ENCODE measurements around the gene ZNF124. TPM values are rescaled to one million over a fixed set of nuclear protein-coding genes. Genes with fewer than 3 reads are reported as not detected.
A peak's percentile ranks its signal among the peaks of the same experiment; 100 is the strongest.

ZNF124 gene
- total RNA-seq, 4 donors from 2014 or later = 47.6 to 75.0 (median 62.4) TPM

GRCh38 chr1:247212012-247212411 is 40.2 kb upstream of the ZNF124 start:
- Histone ChIP-seq H3K4me3 (replicated peaks in 1 of 3) (no peak overlapping the region), H3K4me1 (peaks cover 9 to 22% of the 10 kb centered on the region in 2 donors), H3K36me3 (no peaks in the 10 kb centered on the region), H3K9me3 (no peaks in the 10 kb centered on the region), H3K27me3 (no peaks in the 10 kb centered on the region), H3K27ac (no peak overlapping the region)
- no peak for TF ChIP-seq POLR2A (IDR thresholded peaks at IDR 0.05)
- no peak for TF ChIP-seq CTCF (IDR thresholded peaks at IDR 0.05)
- WGBS, 2 donors = 77 to 86% methylated on average over 5 of the region's 5 CpGs
- intact Hi-C loops (cut with DNase I) = no loop called here
- no peak for DNase-seq

GRCh38 chr1:247211339-247211738 is 39.5 kb upstream of the ZNF124 start:
- no peaks in the 10 kb centered on the region for H3K27me3 ChIP-seq
- peaks cover 9 to 22% of the 10 kb centered on the region in 2 donors for H3K4me1 ChIP-seq
- H3K27ac ChIP-seq = peak overlapping the region; percentile 25 to 88 (median 45)
- DNase-seq = no peak
- TF ChIP-seq POLR2A (IDR thresholded peaks at IDR 0.05) (no peak), CTCF (IDR thresholded peaks at IDR 0.05) (no peak)
- no peaks in the 10 kb centered on the region for H3K9me3 ChIP-seq
- no peaks in the 10 kb centered on the region for H3K36me3 ChIP-seq
- H3K4me3 ChIP-seq (replicated peaks in 1 of 3) = no peak overlapping the region
- intact Hi-C loops (cut with DNase I) = no loop called here
- 48 to 71% methylated on average over 7 of the region's 7 CpGs for WGBS, 2 donors

- Histone ChIP-seq H3K27ac (peak overlapping the region; percentile 65 to 88 (median 67)), H3K36me3 (no peaks in the 10 kb centered on the region), H3K9me3 (no peaks in the 10 kb centered on the region), H3K4me1 (peaks cover 9 to 22% of the 10 kb centered on the region in 2 donors), H3K4me3 (replicated peaks in 1 of 3) (peak overlapping the region; percentile 82 to 97 (median 97)), H3K27me3 (no peaks in the 10 kb centered on the region)
- 0 to 1% methylated on average over 24 to 33 of the region's 49 CpGs for WGBS, 2 donors
- intact Hi-C loops (cut with DNase I) = no loop called here
- peak in 1 of 2 donors; percentile 85 for TF ChIP-seq POLR2A (IDR thresholded peaks at IDR 0.05)
- TF ChIP-seq CTCF (IDR thresholded peaks at IDR 0.05) = no peak
- DNase-seq = peak; percentile 99
Observed at GRCh38 chr1:247210376-247211117, 38.7 kb upstream of the ZNF124 start.

- Histone ChIP-seq H3K36me3 (no peaks in the 10 kb centered on the region), H3K9me3 (no peaks in the 10 kb centered on the region), H3K27me3 (no peaks in the 10 kb centered on the region), H3K4me1 (peaks cover 9 to 22% of the 10 kb centered on the region in 2 donors), H3K4me3 (replicated peaks in 1 of 3) (peak overlapping the region; percentile 82 to 97 (median 97)), H3K27ac (peak overlapping the region in 2 of 3 donors; percentile 67 to 88)
- no peak for DNase-seq
- WGBS, 2 donors = 3 to 11% methylated on average over 5 of the region's 5 CpGs
- TF ChIP-seq POLR2A (IDR thresholded peaks at IDR 0.05) (no peak), CTCF (IDR thresholded peaks at IDR 0.05) (no peak)
- intact Hi-C loops (cut with DNase I) = no loop called here
Observed at GRCh38 chr1:247210062-247210375, 38.2 kb upstream of the ZNF124 start.

- Histone ChIP-seq H3K27ac (no peak overlapping the region), H3K27me3 (no peaks in the 10 kb centered on the region), H3K4me3 (replicated peaks in 1 of 3) (peak overlapping the region in 1 of 3 donors; percentile 97), H3K36me3 (no peaks in the 10 kb centered on the region), H3K4me1 (peaks cover 9 to 22% of the 10 kb centered on the region in 2 donors), H3K9me3 (no peaks in the 10 kb centered on the region)
- no peak for DNase-seq
- 46 to 67% methylated on average over 2 of the region's 2 CpGs for WGBS, 2 donors
- intact Hi-C loops (cut with DNase I) = loop anchor here (10.0 kb wide), 1 partner anchor 125 kb away; the partner anchor contains the start of gene ZNF496
- TF ChIP-seq CTCF (IDR thresholded peaks at IDR 0.05) = no peak
Observed at GRCh38 chr1:247209396-247209795, 37.6 kb upstream of the ZNF124 start.
